ENCODE measurements around the gene SMC4. TPM values are rescaled to one million over a fixed set of nuclear protein-coding genes. Genes with fewer than 3 reads are reported as not detected.

The SMC4 gene
- total RNA-seq, 1 donor from 2014 or later = 46.8 TPM

DNA sequence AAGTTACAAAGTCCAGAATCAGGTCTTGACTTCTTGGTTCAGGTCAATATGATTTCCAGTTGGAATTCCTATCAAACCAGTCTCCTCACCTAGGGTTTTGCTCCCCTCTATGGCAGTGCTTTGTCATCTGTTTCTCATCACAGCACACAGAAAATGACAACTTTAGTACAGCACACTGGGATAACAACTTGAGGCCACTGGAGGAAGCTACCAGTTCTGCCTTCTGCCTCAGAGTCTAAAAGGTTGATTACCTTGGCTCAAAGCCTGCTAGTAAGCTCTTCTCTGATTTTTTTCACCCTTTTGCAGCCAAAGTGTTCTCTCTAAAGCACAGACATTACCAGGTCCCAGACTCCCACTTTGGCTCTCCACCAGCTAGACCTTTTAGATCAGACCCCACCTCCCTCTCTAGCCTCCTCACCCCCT is 75.0 kb downstream of the SMC4 start:
- no peaks in the 10 kb centered on the region for H3K9me3 ChIP-seq
- intact Hi-C loops (cut with DNase I) = no loop called here
- H3K27me3 ChIP-seq = no peaks in the 10 kb centered on the region
- ATAC-seq (no peak), DNase-seq (no peak)
- no peak overlapping the region for H3K4me3 ChIP-seq
- no peaks in the 10 kb centered on the region for H3K36me3 ChIP-seq
- no peaks in the 10 kb centered on the region for H3K4me1 ChIP-seq
- TF ChIP-seq, protein P1, sequence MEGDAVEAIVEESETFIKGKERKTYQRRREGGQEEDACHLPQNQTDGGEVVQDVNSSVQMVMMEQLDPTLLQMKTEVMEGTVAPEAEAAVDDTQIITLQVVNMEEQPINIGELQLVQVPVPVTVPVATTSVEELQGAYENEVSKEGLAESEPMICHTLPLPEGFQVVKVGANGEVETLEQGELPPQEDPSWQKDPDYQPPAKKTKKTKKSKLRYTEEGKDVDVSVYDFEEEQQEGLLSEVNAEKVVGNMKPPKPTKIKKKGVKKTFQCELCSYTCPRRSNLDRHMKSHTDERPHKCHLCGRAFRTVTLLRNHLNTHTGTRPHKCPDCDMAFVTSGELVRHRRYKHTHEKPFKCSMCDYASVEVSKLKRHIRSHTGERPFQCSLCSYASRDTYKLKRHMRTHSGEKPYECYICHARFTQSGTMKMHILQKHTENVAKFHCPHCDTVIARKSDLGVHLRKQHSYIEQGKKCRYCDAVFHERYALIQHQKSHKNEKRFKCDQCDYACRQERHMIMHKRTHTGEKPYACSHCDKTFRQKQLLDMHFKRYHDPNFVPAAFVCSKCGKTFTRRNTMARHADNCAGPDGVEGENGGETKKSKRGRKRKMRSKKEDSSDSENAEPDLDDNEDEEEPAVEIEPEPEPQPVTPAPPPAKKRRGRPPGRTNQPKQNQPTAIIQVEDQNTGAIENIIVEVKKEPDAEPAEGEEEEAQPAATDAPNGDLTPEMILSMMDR (IDR thresholded peaks at IDR 0.05) = no peak
- no peak overlapping the region for H3K27ac ChIP-seq

- intact Hi-C loops (cut with DNase I) = no loop called here
- DNase-seq = no peak
- TF ChIP-seq, protein P1 (IDR thresholded peaks at IDR 0.05) = no peak
Observed at GRCh38 chr3:160475153-160475552, 75.7 kb downstream of the SMC4 start.

GRCh38 chr3:160475884-160476283 is 76.4 kb downstream of the SMC4 start:
- H3K36me3 ChIP-seq = no peaks in the 10 kb centered on the region
- DNase-seq (no peak), ATAC-seq (no peak)
- intact Hi-C loops (cut with DNase I) = no loop called here
- TF ChIP-seq, protein P1 (IDR thresholded peaks at IDR 0.05) = no peak
- no peaks in the 10 kb centered on the region for H3K27me3 ChIP-seq
- no peak overlapping the region for H3K27ac ChIP-seq
- no peak overlapping the region for H3K4me3 ChIP-seq
- H3K9me3 ChIP-seq = no peaks in the 10 kb centered on the region
- no peaks in the 10 kb centered on the region for H3K4me1 ChIP-seq

More at GRCh38 chr3:160475153-160475552, 75.7 kb downstream of the SMC4 start:
- H3K4me3 ChIP-seq = no peak overlapping the region
- no peak overlapping the region for H3K27ac ChIP-seq
- H3K27me3 ChIP-seq = no peaks in the 10 kb centered on the region
- no peaks in the 10 kb centered on the region for H3K4me1 ChIP-seq
- H3K36me3 ChIP-seq = no peaks in the 10 kb centered on the region
- ATAC-seq = no peak
- H3K9me3 ChIP-seq = no peaks in the 10 kb centered on the region

DNA sequence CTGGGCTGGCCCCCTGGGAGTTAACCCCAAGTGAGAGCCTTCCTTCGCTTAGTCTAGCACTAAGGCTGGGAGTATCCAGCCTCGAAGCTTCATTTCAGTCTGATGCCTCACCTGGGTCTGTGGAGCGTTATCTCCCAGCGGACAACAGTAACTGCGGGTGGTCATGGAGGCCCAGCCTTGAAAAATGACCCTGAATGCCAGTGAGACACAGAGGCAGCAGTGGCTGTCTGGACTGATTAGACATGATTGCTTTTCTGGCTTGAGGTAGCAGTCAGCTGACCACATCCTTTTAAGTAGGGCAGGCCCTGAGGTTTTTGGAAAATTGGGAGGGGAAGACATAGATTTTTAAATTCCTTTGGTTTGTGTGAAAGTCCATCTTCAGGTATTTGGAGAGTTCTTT is 78.3 kb downstream of the SMC4 start:
- DNase-seq (no peak), ATAC-seq (no peak)
- intact Hi-C loops (cut with DNase I) = no loop called here
- H3K27me3 ChIP-seq = no peaks in the 10 kb centered on the region
- no peaks in the 10 kb centered on the region for H3K9me3 ChIP-seq
- H3K36me3 ChIP-seq = no peaks in the 10 kb centered on the region
- H3K4me3 ChIP-seq = no peak overlapping the region
- H3K4me1 ChIP-seq = no peaks in the 10 kb centered on the region
- H3K27ac ChIP-seq = no peak overlapping the region
- TF ChIP-seq, protein P1 (IDR thresholded peaks at IDR 0.05) = no peak

DNA sequence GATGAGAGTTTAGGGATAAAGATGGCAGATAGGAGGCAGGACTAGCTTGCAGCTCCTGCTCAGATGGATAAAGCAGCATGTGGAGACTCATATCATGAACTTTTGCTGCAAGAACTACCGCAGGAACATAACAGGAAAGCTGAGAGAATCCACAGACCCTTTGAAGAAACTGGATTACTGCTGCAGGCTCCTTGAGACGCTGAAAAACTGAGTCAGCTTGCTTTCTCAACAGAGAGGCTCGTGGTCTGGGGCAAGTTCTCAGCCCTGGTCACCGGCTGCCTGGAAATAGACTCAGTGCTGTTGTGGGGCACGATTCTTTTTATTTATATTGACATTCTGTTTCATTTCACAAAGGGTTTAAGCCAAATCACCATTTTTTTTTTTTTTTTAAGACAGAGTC is 78.9 kb downstream of the SMC4 start:
- Histone ChIP-seq H3K27me3 (no peaks in the 10 kb centered on the region), H3K4me1 (no peaks in the 10 kb centered on the region), H3K27ac (no peak overlapping the region), H3K36me3 (no peaks in the 10 kb centered on the region), H3K4me3 (no peak overlapping the region), H3K9me3 (no peaks in the 10 kb centered on the region)
- intact Hi-C loops (cut with DNase I) = no loop called here
- DNase-seq = no peak
- TF ChIP-seq, protein P1 (IDR thresholded peaks at IDR 0.05) = no peak
- no peak for ATAC-seq

GRCh38 chr3:160479376-160479775 is 79.9 kb downstream of the SMC4 start:
- intact Hi-C loops (cut with DNase I) = no loop called here
- Histone ChIP-seq H3K4me3 (no peak overlapping the region), H3K27ac (no peak overlapping the region), H3K4me1 (no peaks in the 10 kb centered on the region), H3K9me3 (no peaks in the 10 kb centered on the region), H3K27me3 (no peaks in the 10 kb centered on the region), H3K36me3 (no peaks in the 10 kb centered on the region)
- TF ChIP-seq, protein P1 (IDR thresholded peaks at IDR 0.05) = no peak
- DNase-seq = no peak
- ATAC-seq = no peak

Measured in upper lobe of right lung (tissue), 1 donor.